Thymus (tissue), 11 donors: ENCODE results near the gene KLF2. TPM values are rescaled to one million over a fixed set of nuclear protein-coding genes. Genes with fewer than 3 reads are reported as not detected.

Source experiments
- DNase-seq, 9 donors: peaks; one replicate each; pipeline ENCODE4 v3.0.0-alpha.2; 2013; ENCODE audit warnings: low spot score in 9 of 9, low read depth in 6 of 9, missing footprints in 1 of 9
- H3K27ac ChIP-seq, 2 donors: one replicate each; pipeline ENCODE4 v1.5.1; 2013; ENCODE audit warnings: control low read depth in 1 of 2, low read depth in 1 of 2, low read length in 1 of 2, mild to moderate bottlenecking in 1 of 2, moderate library complexity in 1 of 2
- H3K27me3 ChIP-seq, 2 donors: one replicate each; pipeline ENCODE4 v1.5.1; 2013; ENCODE audit warnings: low read length in 1 of 2; ENCODE audit not compliant: control insufficient read depth in 2 of 2, insufficient read depth in 1 of 2
- H3K36me3 ChIP-seq, 2 donors: one replicate each; pipeline ENCODE4 v1.5.1; 2013; ENCODE audit warnings: low read length in 1 of 2, mild to moderate bottlenecking in 1 of 2, moderate library complexity in 1 of 2; ENCODE audit not compliant: control insufficient read depth in 2 of 2, insufficient read depth in 2 of 2
- H3K4me1 ChIP-seq, 2 donors: one replicate each; pipeline ENCODE4 v1.5.1; 2013; ENCODE audit warnings: low read length in 2 of 2; ENCODE audit not compliant: control insufficient read depth in 2 of 2, insufficient read depth in 2 of 2
- H3K4me3 ChIP-seq, 2 donors: one replicate each; pipeline ENCODE4 v1.5.1; 2013; ENCODE audit warnings: low read length in 2 of 2, control low read depth in 1 of 2, mild to moderate bottlenecking in 1 of 2
- H3K9me3 ChIP-seq, 2 donors: one replicate each; pipeline ENCODE4 v1.5.1; 2013; ENCODE audit warnings: low read length in 1 of 2, mild to moderate bottlenecking in 1 of 2; ENCODE audit not compliant: control insufficient read depth in 2 of 2, insufficient read depth in 1 of 2
- WGBS: extraction: QIAGEN DNeasy Blood & Tissue Kit; methylation state at CpG from one replicate; pipeline ENCODE4 v1.1.7; 2013; 5-methylcytosine and 5-hydroxymethylcytosine counted together
- polyA plus RNA-seq: library from polyadenylated mRNA; stranded (reverse); fragments of 200-250 nt; gene quantifications from one replicate; pipeline ENCODE4 v1.2.3, GENCODE V29; 2013
- total RNA-seq: library from RNA; stranded (reverse); fragments of 120-200 nt; gene quantifications from one replicate; pipeline ENCODE4 v1.2.4, GENCODE V29; 2013
- donor health status: healthy.

KLF2 gene
- total and polyA plus RNA-seq, 2 donors, result 5.1 to 16.5 TPM

- Histone ChIP-seq H3K4me1 (peaks cover 18 to 50% of the 10 kb centered on the region in 2 donors), H3K36me3 (peaks cover 4 to 10% of the 10 kb centered on the region in 2 donors), H3K9me3 (peaks cover 0 to 1% of the 10 kb centered on the region in 2 donors), H3K27me3 (peaks cover 36 to 51% of the 10 kb centered on the region in 2 donors), H3K4me3 (peak overlapping the region in 1 of 2 donors; percentile 7), H3K27ac (peak overlapping the region; percentile 64 to 71)
- peak in 1 of 9 donors; percentile 35 for DNase-seq
- WGBS, result 25% methylated on average over 11 of the region's 11 CpGs
Measured at GRCh38 chr19:16328824-16329482, 4.3 kb downstream of the KLF2 start.

- DNase-seq, result peak in 4 of 9 donors; percentile 68 to 88 (median 72)
- Histone ChIP-seq H3K4me3 (no peak overlapping the region), H3K36me3 (peaks cover 4 to 10% of the 10 kb centered on the region in 2 donors), H3K4me1 (peaks cover 11 to 46% of the 10 kb centered on the region in 2 donors), H3K9me3 (peaks cover 0 to 1% of the 10 kb centered on the region in 2 donors), H3K27me3 (peaks cover 22 to 37% of the 10 kb centered on the region in 2 donors), H3K27ac (peak overlapping the region in 1 of 2 donors; percentile 25)
- WGBS, result 46% methylated on average over 8 of the region's 8 CpGs
Measured at GRCh38 chr19:16330368-16330801, 5.8 kb downstream of the KLF2 start.

GRCh38 chr19:16330806-16331690 is 6.4 kb downstream of the KLF2 start:
- Histone ChIP-seq H3K27ac (peak overlapping the region in 1 of 2 donors; percentile 25), H3K27me3 (peaks cover 15 to 33% of the 10 kb centered on the region in 2 donors), H3K36me3 (peaks cover 4 to 10% of the 10 kb centered on the region in 2 donors), H3K4me1 (peaks cover 11 to 43% of the 10 kb centered on the region in 2 donors), H3K4me3 (no peak overlapping the region), H3K9me3 (no peaks in the 10 kb centered on the region)
- DNase-seq, result no peak
- 95% methylated on average over 16 of the region's 16 CpGs for WGBS

GRCh38 chr19:16333001-16333586 is 8.5 kb downstream of the KLF2 start:
- DNase-seq, result no peak
- no peaks in the 10 kb centered on the region for H3K9me3 ChIP-seq
- H3K27ac ChIP-seq, result no peak overlapping the region
- 98% methylated on average over 12 of the region's 12 CpGs for WGBS
- peaks cover 8 to 31% of the 10 kb centered on the region in 2 donors for H3K4me1 ChIP-seq
- H3K4me3 ChIP-seq, result no peak overlapping the region
- H3K27me3 ChIP-seq, result peaks cover 0 to 13% of the 10 kb centered on the region in 2 donors
- H3K36me3 ChIP-seq, result peaks cover 0 to 2% of the 10 kb centered on the region in 2 donors

- Histone ChIP-seq H3K4me3 (no peak overlapping the region), H3K9me3 (no peaks in the 10 kb centered on the region), H3K27me3 (peaks cover 0 to 8% of the 10 kb centered on the region in 2 donors), H3K27ac (no peak overlapping the region), H3K36me3 (no peaks in the 10 kb centered on the region), H3K4me1 (peaks cover 2 to 31% of the 10 kb centered on the region in 2 donors)
- no peak for DNase-seq
- 75% methylated on average over 1 of the region's 1 CpG for WGBS
Measured at GRCh38 chr19:16334411-16334810, 9.8 kb downstream of the KLF2 start.

GRCh38 chr19:16335226-16335625 is 10.6 kb downstream of the KLF2 start:
- Histone ChIP-seq H3K36me3 (no peaks in the 10 kb centered on the region), H3K4me1 (peaks cover under 1 to 27% of the 10 kb centered on the region in 2 donors), H3K27me3 (peaks cover 0 to 8% of the 10 kb centered on the region in 2 donors), H3K4me3 (no peak overlapping the region), H3K27ac (no peak overlapping the region), H3K9me3 (no peaks in the 10 kb centered on the region)
- 98% methylated on average over 20 of the region's 20 CpGs for WGBS
- DNase-seq, result no peak

GRCh38 chr19:16336571-16336970 is 11.9 kb downstream of the KLF2 start:
- Histone ChIP-seq H3K36me3 (no peaks in the 10 kb centered on the region), H3K4me3 (no peak overlapping the region), H3K27me3 (peaks cover 0 to 8% of the 10 kb centered on the region in 2 donors), H3K9me3 (no peaks in the 10 kb centered on the region), H3K27ac (no peak overlapping the region), H3K4me1 (peaks cover 0 to 24% of the 10 kb centered on the region in 2 donors)
- 97% methylated on average over 4 of the region's 4 CpGs for WGBS
- no peak for DNase-seq

- Histone ChIP-seq H3K9me3 (no peaks in the 10 kb centered on the region), H3K4me3 (no peak overlapping the region), H3K27me3 (peaks cover 0 to 8% of the 10 kb centered on the region in 2 donors), H3K36me3 (no peaks in the 10 kb centered on the region), H3K27ac (no peak overlapping the region), H3K4me1 (peaks cover 0 to 37% of the 10 kb centered on the region in 2 donors)
- no peak for DNase-seq
- 92% methylated on average over 13 of the region's 13 CpGs for WGBS
Measured at GRCh38 chr19:16337809-16338469, 13.3 kb downstream of the KLF2 start.
